GM20000 (cell line): ENCODE results near the gene PRKN.

Source experiments
- DNase-seq: peaks from one replicate; pipeline ENCODE4 v3.0.0; 2012; ENCODE audit warnings: low spot score
- CTCF ChIP-seq: IDR thresholded peaks from 2 replicates; pipeline ENCODE4 v1.5.1; 2012; ENCODE audit warnings: mild to moderate bottlenecking, control low read depth; ENCODE audit errors: extremely low read depth, missing control alignments

The PRKN gene

GRCh38 chr6:162450358-162450757 lies 277.2 kb downstream of the PRKN start:
- no peak for TF ChIP-seq CTCF

GRCh38 chr6:162448294-162448693 lies 279.3 kb downstream of the PRKN start:
- no peak for TF ChIP-seq CTCF
- DNase-seq, result no peak

More at GRCh38 chr6:162450358-162450757, 277.2 kb downstream of the PRKN start:
- no peak for DNase-seq

- no peak for TF ChIP-seq CTCF
- no peak for DNase-seq
Measured at GRCh38 chr6:162443101-162443500, 284.5 kb downstream of the PRKN start.

GRCh38 chr6:162442687-162443086 lies 284.9 kb downstream of the PRKN start:
- DNase-seq, result no peak
- no peak for TF ChIP-seq CTCF

GRCh38 chr6:162441991-162442390 lies 285.6 kb downstream of the PRKN start:
- TF ChIP-seq CTCF, result no peak
- DNase-seq, result no peak

- no peak for TF ChIP-seq CTCF
- DNase-seq, result no peak
Measured at GRCh38 chr6:162438980-162439379, 288.6 kb downstream of the PRKN start.

GRCh38 chr6:162435071-162435470 lies 292.5 kb downstream of the PRKN start:
- no peak for DNase-seq
- TF ChIP-seq CTCF, result no peak
